HL-60 (cell line): Measurements from ENCODE around the gene OXER1.
"Not testable (repeated sequence)": the region's sequence is repeated elsewhere in the genome, so short reads cannot be mapped to it uniquely, and the experiment has no call there.

Experiments used
- DNase-seq, 2 experiments: peaks; one replicate each; pipeline ENCODE4 v3.0.0-alpha.2; 2010 to 2020; ENCODE audit warnings: low read depth in 1 of 2, low spot score in 1 of 2
- H3K27ac ChIP-seq: fragments of 250-450 bp; sonication (Bioruptor Pico); replicated peaks from 2 replicates; pipeline ENCODE4 v1.5.1; 2020; ENCODE audit warnings: mild to moderate bottlenecking, moderate library complexity
- H3K27me3 ChIP-seq: fragments of 250-450 bp; sonication (Bioruptor Pico); 2 replicates; pipeline ENCODE4 v1.5.1; 2021; ENCODE audit warnings: mild to moderate bottlenecking, moderate library complexity; ENCODE audit not compliant: insufficient read depth, poor library complexity, severe bottlenecking
- H3K4me3 ChIP-seq: replicated peaks from 2 replicates; pipeline ENCODE4 v1.5.1; 2011; ENCODE audit warnings: mild to moderate bottlenecking, control low read depth, low read length; ENCODE audit not compliant: insufficient read depth
- GABPA ChIP-seq: IDR thresholded peaks from 2 replicates; pipeline ENCODE4 v1.6.1; 2012; ENCODE audit warnings: low read depth
- POLR2AphosphoS5 ChIP-seq: IDR thresholded peaks from 2 replicates; pipeline ENCODE4 v1.6.1; 2012; ENCODE audit warnings: low read depth
- SPI1 ChIP-seq: IDR thresholded peaks from 2 replicates; pipeline ENCODE4 v1.6.1; 2012; ENCODE audit warnings: low read depth, mild to moderate bottlenecking, borderline replicate concordance
- TF ChIP-seq, protein P1 (sequence below): IDR thresholded peaks from one replicate; pipeline ENCODE4 v1.5.1; 2011; ENCODE audit warnings: low read length, control low read depth, inconsistent platforms; ENCODE audit not compliant: insufficient read depth
- TF ChIP-seq, protein P2 (sequence below): IDR thresholded peaks from 2 replicates; pipeline ENCODE4 v1.6.1; 2012; ENCODE audit warnings: low read depth; ENCODE audit not compliant: insufficient replicate concordance

The OXER1 gene

DNA sequence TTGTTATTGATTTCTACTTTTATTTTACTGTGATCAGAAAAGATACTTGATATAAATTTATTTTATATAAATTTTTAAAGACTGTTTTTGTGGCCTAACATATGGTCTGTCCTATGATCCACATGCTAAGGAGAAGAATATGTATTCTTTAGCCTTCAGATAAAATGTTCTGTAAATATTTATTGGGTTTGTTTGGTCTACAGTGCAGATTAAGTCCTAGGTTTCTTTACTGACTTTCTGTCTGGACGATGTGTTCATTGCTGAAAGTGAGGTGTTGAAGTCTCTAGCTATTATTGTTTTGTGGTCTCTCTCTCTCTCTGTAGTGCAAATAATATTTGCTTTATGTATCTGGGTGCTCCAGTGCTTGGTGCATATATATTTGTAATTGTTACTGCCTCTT is 30.1 kb downstream of the OXER1 start:
- H3K27me3 ChIP-seq = no peaks in the 10 kb centered on the region
- no peak overlapping the region for H3K4me3 ChIP-seq
- TF ChIP-seq, protein P1, sequence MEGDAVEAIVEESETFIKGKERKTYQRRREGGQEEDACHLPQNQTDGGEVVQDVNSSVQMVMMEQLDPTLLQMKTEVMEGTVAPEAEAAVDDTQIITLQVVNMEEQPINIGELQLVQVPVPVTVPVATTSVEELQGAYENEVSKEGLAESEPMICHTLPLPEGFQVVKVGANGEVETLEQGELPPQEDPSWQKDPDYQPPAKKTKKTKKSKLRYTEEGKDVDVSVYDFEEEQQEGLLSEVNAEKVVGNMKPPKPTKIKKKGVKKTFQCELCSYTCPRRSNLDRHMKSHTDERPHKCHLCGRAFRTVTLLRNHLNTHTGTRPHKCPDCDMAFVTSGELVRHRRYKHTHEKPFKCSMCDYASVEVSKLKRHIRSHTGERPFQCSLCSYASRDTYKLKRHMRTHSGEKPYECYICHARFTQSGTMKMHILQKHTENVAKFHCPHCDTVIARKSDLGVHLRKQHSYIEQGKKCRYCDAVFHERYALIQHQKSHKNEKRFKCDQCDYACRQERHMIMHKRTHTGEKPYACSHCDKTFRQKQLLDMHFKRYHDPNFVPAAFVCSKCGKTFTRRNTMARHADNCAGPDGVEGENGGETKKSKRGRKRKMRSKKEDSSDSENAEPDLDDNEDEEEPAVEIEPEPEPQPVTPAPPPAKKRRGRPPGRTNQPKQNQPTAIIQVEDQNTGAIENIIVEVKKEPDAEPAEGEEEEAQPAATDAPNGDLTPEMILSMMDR = no peak
- TF ChIP-seq, protein P2, sequence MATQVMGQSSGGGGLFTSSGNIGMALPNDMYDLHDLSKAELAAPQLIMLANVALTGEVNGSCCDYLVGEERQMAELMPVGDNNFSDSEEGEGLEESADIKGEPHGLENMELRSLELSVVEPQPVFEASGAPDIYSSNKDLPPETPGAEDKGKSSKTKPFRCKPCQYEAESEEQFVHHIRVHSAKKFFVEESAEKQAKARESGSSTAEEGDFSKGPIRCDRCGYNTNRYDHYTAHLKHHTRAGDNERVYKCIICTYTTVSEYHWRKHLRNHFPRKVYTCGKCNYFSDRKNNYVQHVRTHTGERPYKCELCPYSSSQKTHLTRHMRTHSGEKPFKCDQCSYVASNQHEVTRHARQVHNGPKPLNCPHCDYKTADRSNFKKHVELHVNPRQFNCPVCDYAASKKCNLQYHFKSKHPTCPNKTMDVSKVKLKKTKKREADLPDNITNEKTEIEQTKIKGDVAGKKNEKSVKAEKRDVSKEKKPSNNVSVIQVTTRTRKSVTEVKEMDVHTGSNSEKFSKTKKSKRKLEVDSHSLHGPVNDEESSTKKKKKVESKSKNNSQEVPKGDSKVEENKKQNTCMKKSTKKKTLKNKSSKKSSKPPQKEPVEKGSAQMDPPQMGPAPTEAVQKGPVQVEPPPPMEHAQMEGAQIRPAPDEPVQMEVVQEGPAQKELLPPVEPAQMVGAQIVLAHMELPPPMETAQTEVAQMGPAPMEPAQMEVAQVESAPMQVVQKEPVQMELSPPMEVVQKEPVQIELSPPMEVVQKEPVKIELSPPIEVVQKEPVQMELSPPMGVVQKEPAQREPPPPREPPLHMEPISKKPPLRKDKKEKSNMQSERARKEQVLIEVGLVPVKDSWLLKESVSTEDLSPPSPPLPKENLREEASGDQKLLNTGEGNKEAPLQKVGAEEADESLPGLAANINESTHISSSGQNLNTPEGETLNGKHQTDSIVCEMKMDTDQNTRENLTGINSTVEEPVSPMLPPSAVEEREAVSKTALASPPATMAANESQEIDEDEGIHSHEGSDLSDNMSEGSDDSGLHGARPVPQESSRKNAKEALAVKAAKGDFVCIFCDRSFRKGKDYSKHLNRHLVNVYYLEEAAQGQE = no peak
- TF ChIP-seq POLR2AphosphoS5 (no peak), GABPA (no peak), SPI1 (no peak)

DNA sequence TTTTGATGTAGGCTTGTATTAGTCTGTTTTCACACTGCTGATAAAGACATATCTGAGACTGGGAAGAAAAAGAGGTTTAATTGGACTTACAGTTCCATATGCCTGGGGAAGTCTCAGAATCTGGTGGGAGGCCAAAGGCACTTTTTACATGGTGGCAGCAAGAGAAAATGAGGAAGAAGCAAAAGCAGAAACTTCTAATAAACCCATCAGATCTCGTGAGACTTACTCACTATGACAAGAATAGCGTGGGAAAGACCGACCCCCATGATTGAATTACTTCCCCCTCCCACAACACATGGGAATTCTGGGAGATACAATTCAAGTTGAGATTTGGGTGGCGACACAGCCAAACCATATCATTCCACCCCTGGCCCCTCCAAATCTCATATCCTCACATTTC is 32.6 kb downstream of the OXER1 start:
- not testable (repeated sequence) for DNase-seq, H3K4me3 ChIP-seq, H3K27ac ChIP-seq, H3K27me3 ChIP-seq

More for the DNA sequence above, 30.1 kb downstream of the OXER1 start:
- DNase-seq = no peak
- H3K27ac ChIP-seq = no peak overlapping the region

DNA sequence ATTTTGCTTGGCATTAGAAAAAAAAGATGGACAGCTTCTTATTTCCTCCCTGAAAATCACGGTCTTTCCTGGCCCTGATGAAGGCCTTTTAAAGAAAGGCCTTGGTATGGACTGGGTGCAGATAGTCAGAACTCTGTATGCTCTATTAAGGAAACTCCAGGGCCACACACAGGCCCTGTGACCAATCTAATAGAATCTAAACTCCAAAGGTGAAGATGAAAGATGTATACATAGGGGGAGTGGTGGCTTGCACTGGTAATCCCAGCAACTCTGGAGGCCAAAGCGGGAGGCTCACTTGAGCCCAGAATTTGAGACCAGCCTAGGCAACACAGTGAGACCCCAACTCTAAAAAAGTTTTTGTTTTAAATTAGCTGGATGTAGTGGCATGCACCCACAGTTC is 37.3 kb downstream of the OXER1 start:
- Histone ChIP-seq H3K27me3 (no peaks in the 10 kb centered on the region), H3K4me3 (no peak overlapping the region), H3K27ac (no peak overlapping the region)
- DNase-seq = no peak
- no peak for TF ChIP-seq POLR2AphosphoS5
- TF ChIP-seq SPI1 = no peak
- TF ChIP-seq, protein P2 = no peak
- TF ChIP-seq GABPA = no peak
- TF ChIP-seq, protein P1 = no peak

DNA sequence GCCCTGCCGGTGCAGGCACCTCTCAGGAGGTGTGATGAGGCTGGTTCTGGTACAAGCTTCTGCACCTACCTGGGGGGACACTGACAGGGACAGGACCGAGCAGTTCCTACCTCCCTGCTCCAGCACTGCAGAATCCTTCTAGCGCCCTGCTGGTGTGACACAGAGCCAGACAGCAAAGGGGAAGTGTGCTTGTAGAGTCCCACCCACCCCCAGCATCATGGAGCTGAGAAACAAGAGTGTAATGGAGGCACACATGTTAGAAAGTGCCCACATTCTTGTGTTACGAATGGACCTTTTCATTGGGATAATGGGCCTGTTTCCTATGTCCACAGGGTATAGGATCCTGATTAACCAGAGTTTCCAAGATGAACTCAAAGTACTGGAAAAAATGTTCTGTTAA is 38.3 kb downstream of the OXER1 start:
- Histone ChIP-seq H3K27me3 (no peaks in the 10 kb centered on the region), H3K27ac (no peak overlapping the region), H3K4me3 (no peak overlapping the region)
- DNase-seq = peak in 1 of 2 experiments; percentile 61
- TF ChIP-seq POLR2AphosphoS5 (no peak), SPI1 (peak; percentile 85; the same call in 1 of the 2 replicates), GABPA (no peak)
- TF ChIP-seq, protein P1 = no peak
- TF ChIP-seq, protein P2 = no peak
